ENCODE data around the gene BRD4.
"Not testable (repeated sequence)": the region's sequence is repeated elsewhere in the genome, so short reads cannot be mapped to it uniquely, and the experiment has no call there.

The BRD4 gene

GRCh38 chr19:15369594-15369891, 37.2 kb upstream of the BRD4 start:
- H3K4me3 ChIP-seq (ENCODE audit: low read depth, low read length): no peak overlapping the region
- no peak for TF ChIP-seq CTCF (IDR thresholded peaks at IDR 0.05; ENCODE audit: low read depth, low read length)

DNA sequence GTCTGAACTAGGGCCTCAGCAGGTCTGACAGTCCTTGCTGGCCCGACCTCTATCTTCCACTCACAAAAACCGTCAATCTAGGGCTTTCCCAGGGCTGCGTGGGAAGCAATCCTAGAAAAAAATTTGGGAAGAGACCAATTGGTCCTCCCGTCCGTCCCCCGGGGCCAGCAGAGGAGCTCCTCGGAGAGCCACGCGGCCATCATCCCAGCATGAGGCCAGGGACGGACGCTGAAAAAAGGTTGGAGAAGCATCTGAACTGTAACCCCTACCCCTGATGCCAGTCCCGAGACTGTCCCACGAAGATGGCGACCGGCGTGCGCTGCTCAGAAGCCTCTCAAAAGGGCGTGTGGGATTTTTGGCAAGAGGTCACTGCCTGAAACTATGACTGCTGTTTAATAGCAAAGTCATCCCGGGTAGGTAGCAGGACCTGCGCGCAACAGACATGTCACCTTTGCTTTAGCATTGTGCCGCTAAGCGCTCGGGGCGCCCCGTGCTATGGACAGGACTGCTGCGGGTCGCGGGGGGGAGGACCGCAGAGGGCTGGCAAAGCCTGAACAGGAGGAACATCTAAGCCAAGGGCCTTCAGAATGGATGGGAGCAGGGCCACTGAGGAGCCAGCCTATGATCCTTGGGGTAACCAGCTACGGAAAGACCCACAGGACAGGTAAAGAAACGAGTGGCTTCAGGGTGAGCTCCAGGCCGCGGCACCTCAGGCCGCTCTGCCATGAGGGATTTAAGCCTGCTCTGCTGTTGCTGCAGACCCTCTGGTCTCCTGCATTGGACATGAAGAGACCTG, 36.7 kb upstream of the BRD4 start:
- H3K4me3 ChIP-seq (ENCODE audit: low read depth, low read length): no peak overlapping the region
- no peak for TF ChIP-seq CTCF (IDR thresholded peaks at IDR 0.05; ENCODE audit: low read depth, low read length)

- TF ChIP-seq CTCF (IDR thresholded peaks at IDR 0.05; ENCODE audit: low read depth, low read length): no peak
- H3K4me3 ChIP-seq (ENCODE audit: low read depth, low read length): no peak overlapping the region
Observed at GRCh38 chr19:15368051-15368632, 35.8 kb upstream of the BRD4 start.

- no peak for TF ChIP-seq CTCF (IDR thresholded peaks at IDR 0.05; ENCODE audit: low read depth, low read length)
- H3K4me3 ChIP-seq (ENCODE audit: low read depth, low read length): no peak overlapping the region
Observed at GRCh38 chr19:15367439-15367838, 35.1 kb upstream of the BRD4 start.

- no peak for TF ChIP-seq CTCF (IDR thresholded peaks at IDR 0.05; ENCODE audit: low read depth, low read length)
- H3K4me3 ChIP-seq (ENCODE audit: low read depth, low read length): no peak overlapping the region
Observed at GRCh38 chr19:15365264-15365663, 32.9 kb upstream of the BRD4 start.

DNA sequence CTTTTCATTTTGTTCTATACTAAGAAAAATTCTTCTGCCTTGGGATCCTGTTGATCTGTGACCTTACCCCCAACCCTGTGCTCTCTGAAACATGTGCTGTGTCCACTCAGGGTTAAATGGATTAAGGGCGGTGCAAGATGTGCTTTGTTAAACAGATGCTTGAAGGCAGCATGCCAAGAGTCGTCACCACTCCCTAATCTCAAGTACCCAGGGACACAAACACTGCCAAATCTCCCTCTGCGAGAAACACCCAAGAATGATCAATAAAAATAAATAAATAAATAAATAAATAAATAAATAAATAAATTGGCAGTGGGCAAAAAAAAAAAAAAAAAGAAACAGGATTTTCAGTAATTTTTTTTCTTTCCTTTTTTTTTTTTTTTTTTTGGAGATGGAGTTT, 31.5 kb upstream of the BRD4 start:
- not testable (repeated sequence) for H3K4me3 ChIP-seq (ENCODE audit: low read depth, low read length)

DNA sequence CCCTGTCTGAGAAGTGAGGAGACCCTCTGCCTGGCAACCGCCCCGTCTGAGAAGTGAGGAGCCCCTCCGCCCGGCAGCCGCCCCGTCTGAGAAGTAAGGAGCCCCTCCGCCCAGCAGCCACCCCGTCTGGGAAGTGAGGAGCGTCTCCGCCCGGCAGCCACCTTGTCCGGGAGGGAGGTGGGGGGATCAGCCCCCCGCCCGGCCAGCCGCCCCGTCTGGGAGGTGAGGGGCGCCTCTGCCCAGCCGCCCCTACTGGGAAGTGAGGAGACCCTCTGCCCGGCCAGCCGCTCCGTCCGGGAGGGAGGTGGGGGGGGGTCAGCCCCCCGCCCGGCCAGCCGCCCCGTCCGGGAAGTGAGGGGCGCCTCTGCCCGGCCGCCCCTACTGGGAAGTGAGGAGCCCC, 30.7 kb upstream of the BRD4 start:
- not testable (repeated sequence) for H3K4me3 ChIP-seq (ENCODE audit: low read depth, low read length)

GRCh38 chr19:15360015-15360414, 27.7 kb upstream of the BRD4 start:
- H3K4me3 ChIP-seq (ENCODE audit: low read depth, low read length): not testable (repeated sequence)

- TF ChIP-seq CTCF (IDR thresholded peaks at IDR 0.05; ENCODE audit: low read depth, low read length): no peak
- no peak overlapping the region for H3K4me3 ChIP-seq (ENCODE audit: low read depth, low read length)
Observed at GRCh38 chr19:15358918-15359317, 26.6 kb upstream of the BRD4 start.

All from WI38 (cell line).